Measurements from ENCODE around the gene S100A9.

DNA sequence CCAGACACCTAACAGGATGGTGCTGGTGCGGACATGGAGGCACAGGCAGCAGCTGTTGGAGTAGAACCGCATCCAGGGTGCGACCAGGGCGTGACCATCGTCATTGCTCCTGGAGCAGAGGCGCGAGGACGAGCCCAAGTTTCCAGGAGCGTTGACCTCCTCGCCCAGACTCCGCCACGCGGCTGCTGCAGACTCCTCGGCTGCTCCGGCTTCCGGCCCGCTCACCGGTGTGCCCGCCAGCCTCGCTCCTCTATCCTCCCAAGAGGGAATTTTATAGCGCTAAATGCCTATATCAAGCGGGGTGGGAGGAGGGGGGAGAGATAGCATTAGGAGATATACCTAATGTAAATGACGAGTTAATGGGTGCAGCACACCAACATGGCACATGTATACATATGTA is 23.1 kb downstream of the S100A9 start:
- TF ChIP-seq, protein P1, sequence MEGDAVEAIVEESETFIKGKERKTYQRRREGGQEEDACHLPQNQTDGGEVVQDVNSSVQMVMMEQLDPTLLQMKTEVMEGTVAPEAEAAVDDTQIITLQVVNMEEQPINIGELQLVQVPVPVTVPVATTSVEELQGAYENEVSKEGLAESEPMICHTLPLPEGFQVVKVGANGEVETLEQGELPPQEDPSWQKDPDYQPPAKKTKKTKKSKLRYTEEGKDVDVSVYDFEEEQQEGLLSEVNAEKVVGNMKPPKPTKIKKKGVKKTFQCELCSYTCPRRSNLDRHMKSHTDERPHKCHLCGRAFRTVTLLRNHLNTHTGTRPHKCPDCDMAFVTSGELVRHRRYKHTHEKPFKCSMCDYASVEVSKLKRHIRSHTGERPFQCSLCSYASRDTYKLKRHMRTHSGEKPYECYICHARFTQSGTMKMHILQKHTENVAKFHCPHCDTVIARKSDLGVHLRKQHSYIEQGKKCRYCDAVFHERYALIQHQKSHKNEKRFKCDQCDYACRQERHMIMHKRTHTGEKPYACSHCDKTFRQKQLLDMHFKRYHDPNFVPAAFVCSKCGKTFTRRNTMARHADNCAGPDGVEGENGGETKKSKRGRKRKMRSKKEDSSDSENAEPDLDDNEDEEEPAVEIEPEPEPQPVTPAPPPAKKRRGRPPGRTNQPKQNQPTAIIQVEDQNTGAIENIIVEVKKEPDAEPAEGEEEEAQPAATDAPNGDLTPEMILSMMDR (IDR thresholded peaks at IDR 0.05), result no peak
- TF ChIP-seq POLR2A (IDR thresholded peaks at IDR 0.05) (no peak), EP300 (IDR thresholded peaks at IDR 0.05) (no peak)

Data from ovary (tissue), 3 donors.